ENCODE measurements around the gene LARP4B.

The LARP4B gene

GRCh38 chr10:968546-969199 lies 37.2 kb upstream of the LARP4B start:
- H3K9me3 ChIP-seq, result peaks cover 2% of the 10 kb centered on the region; the same call in 1 of the 2 replicates
- H3K4me1 ChIP-seq, result peaks cover 9% of the 10 kb centered on the region
- H3K27me3 ChIP-seq (ENCODE audit: low read depth), result 0 out of 2 replicates have a peak, but pooled peaks cover 3% of the 10 kb centered on the region
- H3K4me3 ChIP-seq, result no peak overlapping the region
- in situ Hi-C loops (cut with MboI; ENCODE audit: low sequenced_read_pairs), result no loop called here
- DNase-seq (ENCODE audit: low spot score in 2 of 2), result no peak
- no peaks in the 10 kb centered on the region for H3K36me3 ChIP-seq (replicated peaks)

GRCh38 chr10:966466-967235 lies 35.1 kb upstream of the LARP4B start:
- peaks cover 2% of the 10 kb centered on the region; the same call in 1 of the 2 replicates for H3K9me3 ChIP-seq
- peaks cover 9% of the 10 kb centered on the region for H3K4me1 ChIP-seq
- 0 out of 2 replicates have a peak, but pooled peaks cover 3% of the 10 kb centered on the region for H3K27me3 ChIP-seq (ENCODE audit: low read depth)
- H3K4me3 ChIP-seq, result no peak overlapping the region
- no peak for DNase-seq (ENCODE audit: low spot score in 2 of 2)
- in situ Hi-C loops (cut with MboI; ENCODE audit: low sequenced_read_pairs), result no loop called here
- H3K36me3 ChIP-seq (replicated peaks), result no peaks in the 10 kb centered on the region

DNA sequence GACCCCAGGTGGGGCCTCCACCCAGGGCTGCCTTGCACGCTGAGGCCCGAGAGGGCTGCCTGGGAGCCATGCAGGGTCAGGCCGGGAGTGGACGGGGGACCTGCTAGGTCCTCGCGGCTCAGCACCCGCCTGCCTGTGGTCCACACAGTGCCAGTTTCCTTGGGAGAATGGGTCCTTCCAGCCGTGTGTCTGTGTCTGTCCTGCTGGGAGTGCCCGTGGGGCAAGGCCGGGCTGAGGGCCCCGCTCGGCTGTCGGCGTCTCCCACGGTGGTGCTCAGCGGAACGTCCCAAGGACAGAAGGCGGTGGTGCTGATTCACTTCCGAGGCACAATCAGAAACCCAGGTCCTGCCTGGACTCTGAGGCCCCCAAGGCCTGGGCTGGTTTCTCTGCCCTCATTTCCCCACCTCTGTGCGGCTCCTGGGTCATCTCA lies 33.5 kb upstream of the LARP4B start:
- Histone ChIP-seq H3K4me1 (peaks cover under 1% of the 10 kb centered on the region; the same call in 1 of the 2 replicates), H3K36me3 (replicated peaks) (no peaks in the 10 kb centered on the region), H3K4me3 (no peak overlapping the region), H3K27me3 (ENCODE audit: low read depth) (0 out of 2 replicates have a peak, but pooled peaks cover 3% of the 10 kb centered on the region), H3K9me3 (peaks cover 2% of the 10 kb centered on the region; the same call in 1 of the 2 replicates)
- no peak for DNase-seq (ENCODE audit: low spot score in 2 of 2)
- in situ Hi-C loops (cut with MboI; ENCODE audit: low sequenced_read_pairs), result no loop called here

GRCh38 chr10:964321-964987 lies 32.9 kb upstream of the LARP4B start:
- DNase-seq (ENCODE audit: low spot score in 2 of 2), result no peak
- in situ Hi-C loops (cut with MboI; ENCODE audit: low sequenced_read_pairs), result no loop called here

DNA sequence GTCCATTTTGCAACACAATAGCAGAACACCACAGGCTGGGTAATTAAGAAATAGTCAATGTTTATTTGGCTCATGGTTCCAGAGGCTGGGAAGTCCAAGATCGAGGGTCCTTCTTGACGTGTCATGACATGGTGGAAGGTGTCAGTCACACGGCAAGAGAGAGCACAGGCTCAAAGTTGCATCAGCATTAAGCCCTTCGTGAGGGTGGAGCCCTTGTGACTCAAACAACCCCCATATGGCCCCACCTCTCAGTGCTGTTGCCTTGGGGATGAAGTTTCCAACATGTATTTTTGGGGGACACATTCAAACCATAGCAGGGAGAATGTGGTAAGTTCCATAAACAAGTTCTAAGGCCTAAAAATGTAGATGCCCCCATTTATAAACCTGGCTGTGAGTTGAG lies 32.1 kb upstream of the LARP4B start:
- H3K9me3 ChIP-seq, result peaks cover 2% of the 10 kb centered on the region; the same call in 1 of the 2 replicates
- H3K27me3 ChIP-seq (ENCODE audit: low read depth), result 0 out of 2 replicates have a peak, but pooled peaks cover 3% of the 10 kb centered on the region
- H3K4me3 ChIP-seq, result no peak overlapping the region
- no peaks in the 10 kb centered on the region for H3K4me1 ChIP-seq
- no peak for DNase-seq (ENCODE audit: low spot score in 2 of 2)
- H3K36me3 ChIP-seq (replicated peaks), result no peaks in the 10 kb centered on the region
- in situ Hi-C loops (cut with MboI; ENCODE audit: low sequenced_read_pairs), result no loop called here

More at GRCh38 chr10:964321-964987, 32.9 kb upstream of the LARP4B start:
- Histone ChIP-seq H3K9me3 (peaks cover 2% of the 10 kb centered on the region; the same call in 1 of the 2 replicates), H3K27me3 (ENCODE audit: low read depth) (0 out of 2 replicates have a peak, but pooled peaks cover 3% of the 10 kb centered on the region), H3K36me3 (replicated peaks) (no peaks in the 10 kb centered on the region), H3K4me3 (no peak overlapping the region), H3K4me1 (no peaks in the 10 kb centered on the region)

GRCh38 chr10:963186-963585 lies 31.7 kb upstream of the LARP4B start:
- 0 out of 2 replicates have a peak, but pooled peaks cover 2% of the 10 kb centered on the region for H3K27me3 ChIP-seq (ENCODE audit: low read depth)
- in situ Hi-C loops (cut with MboI; ENCODE audit: low sequenced_read_pairs), result no loop called here

DNA sequence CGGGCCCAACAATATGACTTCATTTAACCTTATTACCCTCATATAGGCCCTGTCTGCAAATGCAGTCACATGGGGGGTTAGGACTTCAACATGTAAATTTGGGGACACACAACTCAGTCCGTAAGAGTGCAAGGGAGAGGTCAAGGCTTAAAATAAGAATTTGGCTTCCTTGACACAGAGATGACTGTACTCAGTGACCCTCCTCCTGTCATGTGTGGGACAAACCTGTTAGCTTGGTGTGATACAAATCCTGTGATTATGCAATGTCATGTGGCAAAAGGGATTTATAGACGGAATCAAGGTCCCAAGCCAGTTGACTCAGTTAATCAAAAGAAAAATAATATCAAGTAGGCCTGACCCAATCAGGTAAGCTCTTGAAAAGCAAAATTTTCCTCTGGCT lies 30.8 kb upstream of the LARP4B start:
- no peak for DNase-seq (ENCODE audit: low spot score in 2 of 2)
- in situ Hi-C loops (cut with MboI; ENCODE audit: low sequenced_read_pairs), result no loop called here
- Histone ChIP-seq H3K36me3 (replicated peaks) (no peaks in the 10 kb centered on the region), H3K9me3 (peaks cover 2% of the 10 kb centered on the region; the same call in 1 of the 2 replicates), H3K4me3 (no peak overlapping the region), H3K4me1 (no peaks in the 10 kb centered on the region), H3K27me3 (ENCODE audit: low read depth) (no peaks in the 10 kb centered on the region)

More at GRCh38 chr10:963186-963585, 31.7 kb upstream of the LARP4B start:
- no peak for DNase-seq (ENCODE audit: low spot score in 2 of 2)
- no peaks in the 10 kb centered on the region for H3K4me1 ChIP-seq
- H3K4me3 ChIP-seq, result no peak overlapping the region
- peaks cover 2% of the 10 kb centered on the region; the same call in 1 of the 2 replicates for H3K9me3 ChIP-seq
- H3K36me3 ChIP-seq (replicated peaks), result no peaks in the 10 kb centered on the region

DNA sequence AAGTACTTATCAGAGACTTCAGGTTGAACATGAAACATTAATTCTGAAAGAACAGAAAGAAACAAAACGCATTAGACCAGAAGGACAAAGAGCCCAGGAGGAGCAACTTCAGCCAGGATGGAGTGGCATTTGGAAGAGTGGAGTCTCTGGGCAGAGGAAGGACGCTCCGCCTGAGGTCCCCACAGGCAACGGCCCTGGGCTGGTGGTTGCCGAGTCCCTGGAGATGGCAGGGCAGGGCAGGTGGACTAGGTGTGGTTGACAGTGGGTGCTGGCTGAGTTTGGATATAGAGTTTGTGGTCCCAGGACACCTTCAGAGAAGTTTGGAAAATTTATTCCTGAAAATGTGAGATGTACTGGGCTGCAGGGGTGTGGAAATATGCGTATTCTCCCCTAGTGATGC lies 27.4 kb upstream of the LARP4B start:
- DNase-seq (ENCODE audit: low spot score in 2 of 2), result no peak
- H3K4me3 ChIP-seq, result no peak overlapping the region
- no peaks in the 10 kb centered on the region for H3K27me3 ChIP-seq (ENCODE audit: low read depth)
- no peaks in the 10 kb centered on the region for H3K4me1 ChIP-seq
- no peaks in the 10 kb centered on the region for H3K36me3 ChIP-seq (replicated peaks)
- in situ Hi-C loops (cut with MboI; ENCODE audit: low sequenced_read_pairs), result no loop called here
- H3K9me3 ChIP-seq, result peaks cover under 1% of the 10 kb centered on the region; the same call in 1 of the 2 replicates

DNA sequence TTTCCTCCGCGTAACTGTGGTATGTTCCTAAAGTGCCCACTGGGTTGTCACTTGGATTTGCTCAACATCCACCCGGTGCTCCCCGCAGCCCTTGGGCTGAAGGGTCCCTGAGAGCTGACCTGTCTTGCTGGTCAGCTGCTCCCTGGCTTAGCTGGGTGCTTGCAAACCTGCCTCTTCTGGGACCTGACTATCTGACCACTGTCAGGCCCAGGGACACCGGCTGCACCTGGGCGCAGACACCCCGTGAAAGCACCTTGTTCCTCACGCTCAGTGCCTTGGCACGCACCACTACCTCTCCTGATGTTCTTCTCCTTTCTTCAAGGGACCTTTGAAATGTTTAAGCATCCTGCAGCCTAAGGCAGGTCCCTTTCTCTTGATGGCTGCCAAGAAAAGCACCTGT lies 26.6 kb upstream of the LARP4B start:
- Histone ChIP-seq H3K4me1 (no peaks in the 10 kb centered on the region), H3K27me3 (ENCODE audit: low read depth) (no peaks in the 10 kb centered on the region), H3K9me3 (no peaks in the 10 kb centered on the region; the same call in 1 of the 2 replicates), H3K36me3 (replicated peaks) (no peaks in the 10 kb centered on the region), H3K4me3 (no peak overlapping the region)
- no peak for DNase-seq (ENCODE audit: low spot score in 2 of 2)
- in situ Hi-C loops (cut with MboI; ENCODE audit: low sequenced_read_pairs), result no loop called here

DNA sequence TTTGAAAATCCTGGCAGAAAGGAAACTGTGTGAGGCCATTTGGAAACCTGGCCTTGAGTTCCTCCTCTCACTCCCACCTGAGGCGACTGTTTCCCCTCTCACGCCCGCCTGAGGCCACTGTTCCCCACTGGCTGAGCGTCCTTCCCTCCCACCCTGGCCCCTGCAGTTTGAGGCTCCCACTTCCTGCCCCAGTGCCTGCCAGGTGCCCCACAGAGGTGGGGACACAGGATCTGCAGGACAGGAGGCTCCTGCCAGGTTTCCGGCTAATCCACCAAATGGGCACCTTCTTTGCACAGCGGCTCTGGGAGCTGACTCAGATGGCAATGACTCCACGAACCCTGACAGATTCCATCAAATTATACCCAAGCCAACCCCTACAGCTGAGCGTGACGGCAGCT lies 24.3 kb upstream of the LARP4B start:
- Histone ChIP-seq H3K9me3 (no peaks in the 10 kb centered on the region), H3K27me3 (ENCODE audit: low read depth) (no peaks in the 10 kb centered on the region), H3K4me1 (no peaks in the 10 kb centered on the region), H3K4me3 (no peak overlapping the region), H3K36me3 (replicated peaks) (no peaks in the 10 kb centered on the region)
- no peak for DNase-seq (ENCODE audit: low spot score in 2 of 2)
- in situ Hi-C loops (cut with MboI; ENCODE audit: low sequenced_read_pairs), result no loop called here

DNA sequence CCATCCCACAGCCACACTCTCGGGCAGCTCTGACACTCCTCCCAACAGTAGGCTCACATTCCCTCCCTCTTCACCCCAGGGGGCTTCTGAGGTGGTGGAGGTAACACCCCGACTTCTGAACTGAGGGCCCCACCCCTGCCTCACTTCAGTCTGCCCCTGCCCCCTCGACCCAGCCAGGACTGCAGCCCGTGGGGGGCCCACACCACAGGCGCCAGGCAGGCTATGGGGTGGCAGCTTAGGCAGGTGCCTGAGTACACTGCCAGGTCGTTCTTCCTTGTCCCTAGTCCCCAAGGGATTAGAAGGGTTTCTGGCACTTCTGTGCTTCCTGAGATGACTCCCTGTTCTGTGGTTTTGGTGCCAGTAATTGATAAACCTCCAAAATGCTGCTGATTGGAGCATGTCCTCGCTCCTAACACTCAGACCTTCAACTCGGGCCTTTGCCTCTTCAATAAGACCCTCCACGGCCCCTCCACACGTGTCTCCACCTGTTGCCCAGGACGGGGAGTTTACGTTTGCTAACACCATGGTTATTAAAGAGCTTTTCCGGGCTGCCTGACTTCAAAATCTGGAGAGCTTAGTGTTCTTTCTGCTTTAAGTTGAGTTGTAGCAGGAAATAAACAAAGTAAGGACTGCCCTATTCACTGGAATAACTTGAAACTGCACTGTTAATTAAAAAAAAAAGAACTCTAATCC lies 23.8 kb upstream of the LARP4B start:
- DNase-seq (ENCODE audit: low spot score in 2 of 2), result no peak
- in situ Hi-C loops (cut with MboI; ENCODE audit: low sequenced_read_pairs), result no loop called here

DNA sequence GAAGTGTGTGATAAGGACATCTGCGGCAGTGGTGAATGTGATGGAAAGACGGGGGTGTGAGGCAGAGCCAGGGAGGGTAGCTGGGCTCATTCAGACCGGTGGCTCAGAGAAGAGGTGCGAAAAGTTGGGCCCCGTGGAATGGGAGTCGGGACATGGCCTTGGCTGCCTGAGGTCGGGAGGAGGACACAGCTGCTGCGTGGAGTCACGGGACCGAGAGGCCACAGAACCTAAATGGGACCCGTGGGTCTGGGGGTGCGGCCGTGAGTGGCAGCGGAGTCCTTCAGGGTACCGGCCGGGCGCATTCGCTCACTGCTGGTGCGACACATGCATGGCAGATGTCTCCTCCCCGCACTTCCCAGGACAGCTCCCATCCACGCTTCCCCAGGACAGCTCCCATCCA lies 22.9 kb upstream of the LARP4B start:
- Histone ChIP-seq H3K4me1 (no peaks in the 10 kb centered on the region), H3K9me3 (no peaks in the 10 kb centered on the region), H3K4me3 (no peak overlapping the region), H3K27me3 (ENCODE audit: low read depth) (0 out of 2 replicates have a peak, but pooled peaks cover 5% of the 10 kb centered on the region), H3K36me3 (replicated peaks) (no peaks in the 10 kb centered on the region)
- in situ Hi-C loops (cut with MboI; ENCODE audit: low sequenced_read_pairs), result no loop called here
- DNase-seq (ENCODE audit: low spot score in 2 of 2), result no peak

More for the DNA sequence above, 23.8 kb upstream of the LARP4B start:
- H3K4me1 ChIP-seq, result no peaks in the 10 kb centered on the region
- no peaks in the 10 kb centered on the region for H3K9me3 ChIP-seq
- H3K36me3 ChIP-seq (replicated peaks), result no peaks in the 10 kb centered on the region
- H3K27me3 ChIP-seq (ENCODE audit: low read depth), result 0 out of 2 replicates have a peak, but pooled peaks cover 2% of the 10 kb centered on the region
- no peak overlapping the region for H3K4me3 ChIP-seq

- Histone ChIP-seq H3K36me3 (replicated peaks) (no peaks in the 10 kb centered on the region), H3K9me3 (no peaks in the 10 kb centered on the region), H3K4me1 (no peaks in the 10 kb centered on the region), H3K27me3 (ENCODE audit: low read depth) (0 out of 2 replicates have a peak, but pooled peaks cover 5% of the 10 kb centered on the region), H3K4me3 (no peak overlapping the region)
- in situ Hi-C loops (cut with MboI; ENCODE audit: low sequenced_read_pairs), result no loop called here
- DNase-seq (ENCODE audit: low spot score in 2 of 2), result no peak
Measured at GRCh38 chr10:953836-954235, 22.3 kb upstream of the LARP4B start.
